Stomach (tissue), 9 donors: ENCODE measurements around the gene AJAP1. TPM values are rescaled to one million over a fixed set of nuclear protein-coding genes. Genes with fewer than 3 reads are reported as not detected.

ENCODE experiments used
- DNase-seq, 2 donors: peaks; one replicate each; pipeline versions ENCODE4 v3.0.0 to v3.0.0-alpha.2; 2013 to 2019
- H3K27ac ChIP-seq, 5 donors: fragments of 200-600 bp in 4 of 5; sonication (generic) in 4 of 5; one replicate each; pipeline ENCODE4 v1.5.1; 2013 to 2019; ENCODE audit warnings: mild to moderate bottlenecking in 1 of 5, moderate library complexity in 1 of 5
- H3K27me3 ChIP-seq, 3 donors: fragments of 200-600 bp; sonication (generic); one replicate each; pipeline ENCODE4 v1.5.1; 2017 to 2019; ENCODE audit warnings: mixed run types in 1 of 3
- H3K36me3 ChIP-seq, 4 donors: fragments of 200-600 bp; sonication (generic); 1 replicate in 3 of 4; 2 replicates in 1 of 4; pipeline ENCODE4 v1.5.1; 2016 to 2019
- H3K4me1 ChIP-seq, 4 donors: fragments of 200-600 bp; sonication (generic); one replicate each; pipeline ENCODE4 v1.5.1; 2016 to 2019
- H3K4me3 ChIP-seq, 4 donors: fragments of 200-600 bp; sonication (generic) in 3 of 4; one replicate each; pipeline ENCODE4 v1.5.1; 2016 to 2019; ENCODE audit warnings: mild to moderate bottlenecking in 1 of 4
- H3K9me3 ChIP-seq, 4 donors: fragments of 200-600 bp; sonication (generic); one replicate each; pipeline ENCODE4 v1.5.1; 2016 to 2019
- EP300 ChIP-seq: sonication (generic); formaldehyde crosslinking; IDR thresholded peaks from one replicate; pipeline ENCODE4 v1.6.1; 2017; ENCODE audit warnings: antibody characterized with exemption
- POLR2A ChIP-seq, 4 donors: fragments of 450-650 bp; IDR thresholded peaks; one replicate each; pipeline ENCODE4 v1.6.1; 2016; ENCODE audit warnings: antibody characterized with exemption in 4 of 4, control low read depth in 2 of 4, mild to moderate bottlenecking in 1 of 4, moderate library complexity in 1 of 4
- POLR2AphosphoS5 ChIP-seq, 3 donors: sonication (generic); formaldehyde crosslinking; IDR thresholded peaks; one replicate each; pipeline ENCODE4 v1.6.1; 2016; ENCODE audit warnings: antibody characterized with exemption in 3 of 3
- WGBS, 5 donors: extraction: QIAGEN DNeasy Blood & Tissue Kit in 3 of 5; methylation state at CpG; one replicate each; pipeline versions ENCODE4 v1.1.5 to v1.1.7; 2013 to 2018; 5-methylcytosine and 5-hydroxymethylcytosine counted together
- intact Hi-C: fragments of 100-400 bp; cut with DNase I; formaldehyde crosslinking; loops from one replicate; pipeline ENCODE4 v1.15.1; 2023; ENCODE audit warnings: low total_unique reads
- polyA plus RNA-seq, 3 donors: library from polyadenylated mRNA; stranded (reverse); fragments of 200-250 nt; gene quantifications; one replicate each; pipeline ENCODE4 v1.2.3, GENCODE V29; 2013
- total RNA-seq, 5 donors: library from RNA; depleted of rRNA; stranded (reverse); fragments of >200 nt; gene quantifications; one replicate each; pipeline versions ENCODE4 v1.1.0 to v1.2.3, GENCODE V29; 2014 to 2016
- TF ChIP-seq, protein P1 (sequence below), 7 experiments: fragments of 450-650 bp in 4 of 7; fragments of 200-600 bp in 3 of 7; sonication (generic) in 3 of 7; IDR thresholded peaks; one replicate each; pipeline ENCODE4 v1.5.1; 2016 to 2019; ENCODE audit warnings: antibody characterized with exemption in 7 of 7, control low read depth in 2 of 7, mild to moderate bottlenecking in 1 of 7
- donor health status: healthy with polysubstance abuse.
- donor health status: Bipolar disorder and iron deficiency.
- donor health status: healthy.

The AJAP1 gene
- total and polyA plus RNA-seq, 8 donors = 0.10 to 1.1 (median 0.14) TPM; not detected in 3

DNA sequence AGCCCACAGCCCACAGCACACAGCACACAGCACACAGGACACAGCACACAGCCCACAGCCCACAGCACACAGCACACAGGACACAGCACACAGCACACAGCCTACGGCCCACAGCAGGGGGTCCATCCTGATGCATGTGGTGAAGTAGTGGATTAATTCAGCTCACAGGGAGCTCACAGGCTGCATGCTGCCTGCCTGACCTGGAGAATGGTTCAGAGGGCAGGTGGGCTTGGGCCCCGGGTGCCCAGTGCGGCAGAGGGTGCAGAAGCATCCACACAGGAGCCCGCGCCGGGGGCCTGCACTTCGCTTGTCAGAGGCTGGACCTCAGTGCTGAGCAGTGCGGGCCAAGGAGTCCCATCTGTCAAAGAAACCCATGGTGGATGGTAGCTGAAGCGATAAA, 21.1 kb upstream of the AJAP1 start:
- Histone ChIP-seq H3K27ac (no peak overlapping the region), H3K9me3 (no peaks in the 10 kb centered on the region), H3K27me3 (peaks cover 0 to 38% (median 0%) of the 10 kb centered on the region in 3 donors), H3K36me3 (no peaks in the 10 kb centered on the region), H3K4me3 (no peak overlapping the region), H3K4me1 (no peaks in the 10 kb centered on the region)
- DNase-seq = no peak
- intact Hi-C loops = no loop called here
- WGBS, 5 donors = 77 to 91% (median 85%) methylated on average over 9 of the region's 9 CpGs
- no peak for TF ChIP-seq EP300
- no peak for TF ChIP-seq POLR2AphosphoS5 (IDR thresholded peaks at IDR 0.05)
- TF ChIP-seq, protein P1, sequence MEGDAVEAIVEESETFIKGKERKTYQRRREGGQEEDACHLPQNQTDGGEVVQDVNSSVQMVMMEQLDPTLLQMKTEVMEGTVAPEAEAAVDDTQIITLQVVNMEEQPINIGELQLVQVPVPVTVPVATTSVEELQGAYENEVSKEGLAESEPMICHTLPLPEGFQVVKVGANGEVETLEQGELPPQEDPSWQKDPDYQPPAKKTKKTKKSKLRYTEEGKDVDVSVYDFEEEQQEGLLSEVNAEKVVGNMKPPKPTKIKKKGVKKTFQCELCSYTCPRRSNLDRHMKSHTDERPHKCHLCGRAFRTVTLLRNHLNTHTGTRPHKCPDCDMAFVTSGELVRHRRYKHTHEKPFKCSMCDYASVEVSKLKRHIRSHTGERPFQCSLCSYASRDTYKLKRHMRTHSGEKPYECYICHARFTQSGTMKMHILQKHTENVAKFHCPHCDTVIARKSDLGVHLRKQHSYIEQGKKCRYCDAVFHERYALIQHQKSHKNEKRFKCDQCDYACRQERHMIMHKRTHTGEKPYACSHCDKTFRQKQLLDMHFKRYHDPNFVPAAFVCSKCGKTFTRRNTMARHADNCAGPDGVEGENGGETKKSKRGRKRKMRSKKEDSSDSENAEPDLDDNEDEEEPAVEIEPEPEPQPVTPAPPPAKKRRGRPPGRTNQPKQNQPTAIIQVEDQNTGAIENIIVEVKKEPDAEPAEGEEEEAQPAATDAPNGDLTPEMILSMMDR (IDR thresholded peaks at IDR 0.05) = no peak
- TF ChIP-seq POLR2A (IDR thresholded peaks at IDR 0.05) = no peak

DNA sequence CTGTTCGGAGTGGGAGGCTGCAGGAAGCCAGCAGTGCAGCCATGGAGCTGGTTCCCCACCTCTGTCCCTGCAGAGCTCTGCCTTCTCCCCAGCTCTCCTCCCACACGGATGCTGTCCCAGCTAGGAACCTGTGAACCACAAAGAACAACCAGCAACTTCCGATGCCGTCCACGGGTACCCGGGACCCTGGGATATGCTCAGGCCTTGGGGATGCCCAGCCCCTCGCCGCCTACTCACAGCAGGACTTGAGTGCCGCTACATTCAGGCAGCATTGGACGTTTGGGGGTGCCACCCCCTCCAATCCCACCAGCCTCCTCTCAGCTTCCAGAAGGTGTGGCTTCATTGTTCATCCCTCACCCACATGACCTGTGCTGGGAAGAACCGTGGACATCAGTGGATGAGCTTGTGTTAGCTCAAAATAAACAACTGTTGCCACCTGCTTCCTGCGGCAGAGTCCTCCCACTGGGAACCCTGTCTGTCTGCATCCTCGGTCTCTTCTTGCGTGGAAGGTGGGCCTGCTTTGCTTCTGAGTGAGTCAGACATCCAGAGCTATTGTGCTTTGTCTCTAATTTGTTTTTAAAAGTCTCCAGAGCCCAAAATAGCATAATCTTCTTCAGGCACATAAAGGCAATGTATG, 20.1 kb upstream of the AJAP1 start:
- intact Hi-C loops = no loop called here
- no peak for DNase-seq
- Histone ChIP-seq H3K36me3 (no peaks in the 10 kb centered on the region), H3K27me3 (peaks cover 0 to 35% (median 0%) of the 10 kb centered on the region in 3 donors), H3K4me3 (no peak overlapping the region), H3K9me3 (no peaks in the 10 kb centered on the region), H3K27ac (no peak overlapping the region), H3K4me1 (no peaks in the 10 kb centered on the region)
- TF ChIP-seq POLR2A (IDR thresholded peaks at IDR 0.05) = no peak
- TF ChIP-seq, protein P1 (IDR thresholded peaks at IDR 0.05) = no peak
- WGBS, 5 donors = 58 to 69% (median 66%) methylated on average over 10 to 14 of the region's 14 CpGs

DNA sequence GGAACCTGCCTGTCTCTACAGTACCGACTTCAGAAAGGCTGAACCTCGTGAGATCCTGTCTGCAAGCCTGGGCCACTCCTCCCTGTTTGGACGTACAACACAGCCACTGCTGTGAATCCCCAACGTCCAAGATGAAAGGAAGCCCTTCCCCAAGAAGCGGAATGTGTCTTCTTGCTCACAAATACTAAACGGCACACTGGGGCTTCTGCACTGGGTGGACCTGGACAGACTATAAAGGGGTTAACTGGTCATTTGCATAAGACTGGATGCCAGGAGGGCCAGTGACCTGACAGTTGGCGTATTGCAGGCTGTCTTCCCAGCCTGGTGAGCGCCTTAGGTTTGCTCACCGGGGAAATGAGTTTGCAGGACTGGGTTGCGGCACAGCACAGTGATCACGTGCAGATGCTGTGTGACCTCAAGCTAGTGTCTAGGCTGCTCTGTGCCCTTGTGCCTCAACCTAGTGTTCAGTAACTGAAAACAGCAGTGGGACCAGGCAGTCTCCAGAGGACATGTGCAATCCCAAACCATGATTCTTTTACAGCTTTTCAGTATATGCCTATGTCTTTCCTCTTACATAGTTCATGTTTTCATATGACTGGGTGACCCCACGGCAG, 19.5 kb upstream of the AJAP1 start:
- Histone ChIP-seq H3K36me3 (no peaks in the 10 kb centered on the region), H3K27me3 (peaks cover 0 to 31% (median 0%) of the 10 kb centered on the region in 3 donors), H3K4me3 (no peak overlapping the region), H3K9me3 (no peaks in the 10 kb centered on the region), H3K27ac (no peak overlapping the region), H3K4me1 (no peaks in the 10 kb centered on the region)
- WGBS, 5 donors = 61 to 71% (median 63%) methylated on average over 12 of the region's 12 CpGs
- DNase-seq = no peak
- TF ChIP-seq EP300 = no peak
- no peak for TF ChIP-seq POLR2A (IDR thresholded peaks at IDR 0.05)
- TF ChIP-seq POLR2AphosphoS5 (IDR thresholded peaks at IDR 0.05) = no peak
- TF ChIP-seq, protein P1 (IDR thresholded peaks at IDR 0.05) = no peak
- intact Hi-C loops = no loop called here

DNA sequence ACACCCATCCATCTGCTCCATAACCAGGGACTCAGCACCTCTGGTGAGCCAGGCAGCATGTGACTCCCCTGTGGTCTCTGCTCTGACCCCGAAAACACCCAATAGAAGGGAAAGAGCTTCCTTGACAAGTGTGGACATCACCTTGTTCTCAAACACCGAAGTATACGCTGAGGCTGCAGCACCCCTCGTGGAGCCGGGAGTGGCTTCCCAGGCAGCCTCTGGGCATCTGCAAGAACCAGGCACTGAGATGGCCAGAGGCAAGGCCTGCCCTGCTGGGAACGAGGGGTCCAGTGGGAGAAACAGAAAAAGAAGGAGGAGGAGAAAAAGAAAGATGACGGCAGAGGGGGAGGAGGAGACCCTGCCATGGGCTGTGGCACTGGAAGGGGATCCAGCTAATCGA, 18.2 kb upstream of the AJAP1 start:
- TF ChIP-seq, protein P1 (IDR thresholded peaks at IDR 0.05) = no peak
- TF ChIP-seq POLR2A (IDR thresholded peaks at IDR 0.05) = no peak
- no peak for TF ChIP-seq EP300
- TF ChIP-seq POLR2AphosphoS5 (IDR thresholded peaks at IDR 0.05) = no peak
- H3K4me1 ChIP-seq = no peaks in the 10 kb centered on the region
- no peak for DNase-seq
- no peaks in the 10 kb centered on the region for H3K9me3 ChIP-seq
- H3K27me3 ChIP-seq = peaks cover 0 to 36% (median 0%) of the 10 kb centered on the region in 3 donors
- no peak overlapping the region for H3K27ac ChIP-seq
- H3K36me3 ChIP-seq = no peaks in the 10 kb centered on the region
- intact Hi-C loops = no loop called here
- 80 to 88% (median 82%) methylated on average over 8 of the region's 8 CpGs for WGBS, 5 donors
- H3K4me3 ChIP-seq = no peak overlapping the region
